HCT116 (cell line): ENCODE data around the gene NPS.

Experiments used
- CTCF ChIP-seq, 3 experiments: fragments of 200-600 bp in 1 of 3; sonication (generic) in 1 of 3; IDR thresholded peaks in 2 of 3; conservative IDR thresholded peaks in 1 of 3; 2 replicates each; pipeline ENCODE4 v1.5.1; 2012 to 2017; ENCODE audit warnings: low read depth in 2 of 3, low read length in 2 of 3, antibody characterized with exemption in 1 of 3, borderline replicate concordance in 1 of 3, control low read depth in 1 of 3, mild to moderate bottlenecking in 1 of 3, mixed read lengths in 1 of 3, mixed run types in 1 of 3, moderate library complexity in 1 of 3; ENCODE audit not compliant: insufficient read depth in 1 of 3
- JUND ChIP-seq: IDR thresholded peaks from 2 replicates; pipeline ENCODE4 v1.6.1; 2012
- MAX ChIP-seq: IDR thresholded peaks from 2 replicates; pipeline ENCODE4 v1.6.1; 2012
- POLR2AphosphoS5 ChIP-seq: IDR thresholded peaks from 2 replicates; pipeline ENCODE4 v1.6.1; 2011; ENCODE audit warnings: mild to moderate bottlenecking, low read depth, low read length, moderate library complexity
- RAD21 ChIP-seq: IDR thresholded peaks from 2 replicates; pipeline ENCODE4 v1.6.1; 2012; ENCODE audit warnings: low read depth, mild to moderate bottlenecking
- REST ChIP-seq: IDR thresholded peaks from 2 replicates; pipeline ENCODE4 v1.6.1; 2012; ENCODE audit warnings: low read depth
- SRF ChIP-seq: IDR thresholded peaks from 2 replicates; pipeline ENCODE4 v1.6.1; 2012; ENCODE audit warnings: low read depth

- TF ChIP-seq RAD21 (no peak), CTCF (IDR thresholded peaks at IDR 0.05 in 2 of 3, conservative IDR thresholded peaks at IDR 0.05 in 1 of 3; ENCODE audit: borderline replicate concordance in 1 of 3, insufficient read depth in 1 of 3, low read depth in 2 of 3, low read length in 2 of 3) (no peak), JUND (no peak), REST (no peak), POLR2AphosphoS5 (no peak), MAX (no peak), SRF (no peak)
Measured at GRCh38 chr10:127564644-127565043, 15.5 kb downstream of the NPS start.
